DMS153 treated with DMSO at 0.1 percent for 48 hours (cell line): ENCODE results near the gene HOXC6.
A peak's percentile ranks its signal among the peaks of the same experiment; 100 is the strongest.

Experiments used
- DNase-seq: peaks from one replicate; lab custom pipeline; 2025; ENCODE audit not compliant: unreplicated experiment; lab: John Stamatoyannopoulos, UW

Gene HOXC6

DNA sequence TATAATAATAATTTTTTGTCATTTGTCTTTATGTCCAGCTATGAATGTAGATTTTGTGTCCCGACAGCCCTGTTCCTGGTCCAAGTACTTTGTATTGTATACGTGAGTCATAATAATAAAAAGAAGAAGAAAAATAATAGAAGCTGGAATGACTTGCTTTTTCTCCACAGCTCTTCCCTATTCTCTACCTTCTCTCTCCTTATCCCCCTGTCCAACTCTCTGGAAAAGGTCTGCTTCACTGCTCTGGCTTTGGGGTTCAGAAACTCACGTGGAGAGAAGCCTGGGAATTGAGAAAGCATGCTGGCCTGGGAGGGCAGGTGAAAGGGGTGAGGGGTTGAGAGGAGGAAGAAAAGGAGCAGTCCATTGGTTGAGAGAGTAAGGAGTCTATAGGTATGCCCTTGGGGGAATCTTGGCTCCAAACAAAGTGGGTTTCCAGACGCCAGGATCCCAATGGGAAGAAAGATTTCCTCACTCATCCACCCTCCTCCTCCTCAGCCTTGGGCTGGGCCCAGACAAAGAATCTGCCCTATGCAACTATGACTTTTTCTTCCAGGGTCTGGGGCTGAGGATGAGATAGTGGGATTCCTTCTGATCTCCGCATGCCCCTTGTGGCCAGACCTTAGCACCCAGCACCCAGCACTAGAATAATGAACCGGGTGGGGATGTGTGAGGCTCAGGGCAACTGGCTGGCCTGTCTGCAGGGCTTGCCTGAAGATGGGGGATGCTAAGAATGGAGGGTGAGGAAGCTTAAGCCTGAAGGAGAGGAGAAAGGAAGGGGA is 15.4 kb upstream of the HOXC6 start:
- DNase-seq: no peak

DNA sequence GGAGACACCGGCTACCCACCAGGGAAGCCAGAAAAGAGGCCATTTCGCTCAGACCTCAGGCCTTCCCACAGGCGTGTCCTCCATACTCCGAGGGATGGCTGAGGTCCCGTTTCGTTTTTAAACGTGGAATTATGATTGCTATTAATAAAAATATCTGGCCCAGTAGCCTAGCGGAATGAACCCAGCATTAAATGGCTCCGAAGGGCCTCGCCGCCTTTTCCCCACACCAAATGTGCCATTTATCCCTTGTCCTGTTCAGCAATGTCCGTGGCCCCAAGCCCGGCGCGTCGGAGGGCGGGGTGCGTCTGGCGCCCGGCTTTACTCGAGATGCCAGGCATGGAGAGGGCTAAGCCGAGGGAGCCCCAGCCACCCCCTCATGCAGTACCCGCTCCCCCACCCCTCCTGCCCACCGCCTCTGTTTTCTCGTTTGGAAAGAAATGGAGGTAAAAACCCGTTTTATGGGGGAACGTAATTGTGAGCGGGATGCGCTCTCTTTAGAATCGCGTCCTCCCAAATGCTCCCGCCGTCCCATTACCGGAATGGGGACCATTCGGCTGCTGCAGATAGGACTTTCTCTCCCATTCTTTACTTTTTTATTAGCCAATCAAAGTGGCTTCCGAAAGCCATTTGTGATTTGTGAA is 13.7 kb upstream of the HOXC6 start:
- DNase-seq: no peak

DNA sequence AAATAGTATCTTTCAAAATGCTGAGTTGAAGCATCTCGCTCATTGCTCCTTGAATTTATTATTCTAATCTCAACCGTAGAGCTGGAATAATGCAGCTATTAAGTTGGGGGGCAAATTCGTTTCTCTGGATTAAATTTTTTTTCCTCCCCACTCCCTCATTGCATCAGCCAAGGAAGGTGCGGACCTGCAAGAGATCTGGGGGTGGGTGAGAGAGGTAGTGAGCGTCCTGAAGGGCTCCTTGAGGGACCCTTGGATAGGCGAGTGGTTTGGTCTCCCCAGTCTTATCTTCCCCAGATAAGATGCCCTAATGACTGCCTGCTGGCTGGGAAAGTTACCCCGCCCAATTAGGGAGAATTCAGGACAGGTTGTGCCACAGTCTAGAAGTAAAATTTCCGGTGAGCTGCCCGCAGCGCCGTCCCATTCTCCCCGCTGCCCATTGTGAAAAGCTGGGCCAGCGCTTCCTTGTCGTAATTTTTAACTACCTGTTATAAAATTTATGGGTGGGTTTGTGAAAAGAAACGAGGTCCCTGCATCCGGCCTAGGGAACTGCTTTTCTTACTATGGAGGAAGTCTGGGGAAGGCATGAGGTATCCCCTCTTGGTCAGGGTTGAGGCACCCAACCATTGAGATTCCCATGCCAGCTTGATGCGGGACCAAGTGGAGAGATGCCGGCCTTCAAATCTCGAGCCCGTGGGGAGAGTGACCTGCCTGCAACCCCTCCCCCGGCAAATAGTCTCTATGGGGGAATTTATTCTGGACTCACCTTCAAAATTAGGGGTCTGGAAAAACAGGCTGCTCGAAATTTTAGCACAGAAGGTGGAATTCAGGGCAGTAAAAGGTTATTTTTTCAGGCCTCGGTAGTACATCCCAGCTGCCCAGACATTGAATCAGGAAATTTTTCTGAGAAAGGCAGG is 13.0 kb upstream of the HOXC6 start:
- DNase-seq: no peak

DNA sequence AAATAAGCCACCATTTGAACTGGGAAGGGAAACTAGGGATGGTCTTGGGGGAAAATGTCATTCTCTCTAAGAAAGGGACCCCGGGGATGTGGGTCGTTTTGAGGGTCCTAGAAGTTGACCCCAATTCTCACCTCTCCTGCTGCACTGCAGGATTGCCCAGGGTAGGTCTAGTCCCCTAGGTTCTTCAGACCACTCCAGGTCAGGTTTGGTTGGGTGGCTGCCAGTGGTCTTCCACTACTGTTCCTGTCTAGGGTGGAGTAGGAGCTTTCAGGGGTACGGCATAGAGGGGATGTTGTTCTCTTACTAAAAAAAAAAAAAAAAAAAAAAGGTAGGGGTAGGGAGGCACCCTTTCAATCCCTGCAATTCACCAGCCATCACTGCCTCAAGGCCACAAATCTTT is 12.2 kb upstream of the HOXC6 start:
- no peak for DNase-seq

DNA sequence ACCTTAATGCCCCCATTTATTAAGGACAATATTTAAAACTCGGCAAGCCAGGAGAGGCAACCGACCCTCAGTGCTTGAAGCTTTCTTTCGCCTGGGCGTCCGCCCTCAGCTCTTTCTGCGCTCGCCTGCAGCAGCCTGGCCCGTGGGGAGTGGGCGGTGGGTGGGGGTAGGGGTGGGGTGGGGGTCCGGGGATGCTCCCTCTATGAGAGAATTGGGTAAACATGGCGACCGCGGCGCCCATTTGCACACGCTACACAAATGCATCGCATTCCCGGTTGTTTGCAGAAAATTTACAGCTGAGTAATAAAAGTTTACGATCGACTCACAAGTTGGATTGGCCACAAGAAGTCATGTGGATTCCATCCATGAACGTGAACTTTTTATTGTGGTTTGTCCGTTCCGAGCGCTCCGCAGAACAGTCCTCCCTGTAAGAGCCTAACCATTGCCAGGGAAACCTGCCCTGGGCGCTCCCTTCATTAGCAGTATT is 11.7 kb upstream of the HOXC6 start:
- DNase-seq: no peak

DNA sequence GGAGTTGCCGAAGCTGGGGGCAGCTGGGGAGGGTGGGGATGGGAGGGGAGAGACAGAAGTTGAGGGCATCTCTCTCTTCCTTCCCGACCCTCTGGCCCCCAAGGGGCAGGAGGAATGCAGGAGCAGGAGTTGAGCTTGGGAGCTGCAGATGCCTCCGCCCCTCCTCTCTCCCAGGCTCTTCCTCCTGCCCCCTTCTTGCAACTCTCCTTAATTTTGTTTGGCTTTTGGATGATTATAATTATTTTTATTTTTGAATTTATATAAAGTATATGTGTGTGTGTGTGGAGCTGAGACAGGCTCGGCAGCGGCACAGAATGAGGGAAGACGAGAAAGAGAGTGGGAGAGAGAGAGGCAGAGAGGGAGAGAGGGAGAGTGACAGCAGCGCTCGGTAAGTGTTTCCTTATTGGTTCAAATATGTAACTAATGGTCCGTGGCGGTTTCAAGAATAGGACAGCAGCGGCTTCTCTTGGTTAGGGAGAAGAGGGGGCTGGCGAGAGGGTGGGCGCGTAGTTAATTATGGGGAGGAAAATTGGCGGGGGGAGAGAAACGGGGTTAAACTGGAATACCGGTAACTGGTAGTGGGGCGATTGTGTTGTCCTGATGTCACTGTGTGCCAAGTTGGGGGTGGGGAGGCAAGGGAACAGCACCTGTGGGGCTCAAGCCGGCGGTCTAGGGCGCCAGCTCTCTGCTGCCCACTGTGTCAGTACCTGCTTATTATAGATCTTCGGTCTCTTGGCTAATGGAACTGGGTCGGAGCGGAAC is 11.0 kb upstream of the HOXC6 start:
- DNase-seq: peak; percentile 65

DNA sequence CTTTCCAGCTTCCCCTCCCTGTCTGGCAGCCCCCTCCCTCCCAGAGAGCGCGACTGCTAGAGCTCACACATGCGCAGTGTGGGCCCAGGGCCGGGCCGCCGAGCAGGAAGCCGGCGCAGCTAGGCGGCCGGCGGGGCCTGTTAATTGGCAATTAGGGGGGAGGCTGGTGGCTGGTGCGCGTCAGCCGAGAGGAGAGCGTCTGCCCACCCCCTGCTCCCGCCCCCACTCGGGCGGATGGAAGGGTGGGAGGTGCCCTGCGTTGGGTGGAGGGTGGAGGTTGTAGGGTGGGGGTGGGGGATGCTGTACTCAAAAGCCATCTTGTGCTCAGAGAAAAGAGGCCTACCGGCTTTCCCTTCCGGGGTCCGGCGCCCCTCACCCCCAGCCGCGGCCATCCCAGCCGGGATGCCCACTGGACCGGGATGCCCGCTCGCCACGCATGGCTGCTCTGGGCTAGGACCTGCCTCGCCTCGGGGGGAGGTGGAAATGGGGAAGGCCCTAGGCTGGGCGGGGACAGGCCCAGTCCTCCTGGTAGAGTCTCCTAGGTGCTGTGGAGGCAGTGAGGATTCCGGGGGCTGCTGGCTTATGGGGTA is 10.3 kb upstream of the HOXC6 start:
- peak; percentile 65 for DNase-seq

DNA sequence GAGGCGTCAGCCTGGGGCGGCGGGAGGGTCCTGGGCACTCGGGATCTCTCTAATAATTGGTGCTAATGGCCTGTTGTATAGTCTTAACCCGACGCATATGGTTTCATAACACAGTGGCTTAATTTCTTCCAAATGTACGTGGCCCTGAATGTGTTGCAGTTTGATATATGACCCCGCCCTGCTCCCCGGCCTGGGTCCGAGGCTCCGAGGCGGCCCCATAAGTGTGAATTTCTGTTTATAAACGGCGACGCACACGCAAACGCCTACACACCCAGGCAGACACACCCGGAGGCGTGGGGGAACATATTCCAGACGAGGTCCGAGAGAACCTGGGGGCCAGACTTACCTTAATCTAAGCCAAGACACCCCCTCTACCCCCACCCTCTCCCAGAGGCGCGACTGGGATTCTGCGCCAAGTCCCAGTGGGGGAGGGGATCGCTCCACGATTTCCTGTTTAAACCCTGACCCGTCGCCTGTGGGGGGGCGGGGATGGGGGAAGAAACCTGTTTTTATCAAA is 9.7 kb upstream of the HOXC6 start:
- no peak for DNase-seq

DNA sequence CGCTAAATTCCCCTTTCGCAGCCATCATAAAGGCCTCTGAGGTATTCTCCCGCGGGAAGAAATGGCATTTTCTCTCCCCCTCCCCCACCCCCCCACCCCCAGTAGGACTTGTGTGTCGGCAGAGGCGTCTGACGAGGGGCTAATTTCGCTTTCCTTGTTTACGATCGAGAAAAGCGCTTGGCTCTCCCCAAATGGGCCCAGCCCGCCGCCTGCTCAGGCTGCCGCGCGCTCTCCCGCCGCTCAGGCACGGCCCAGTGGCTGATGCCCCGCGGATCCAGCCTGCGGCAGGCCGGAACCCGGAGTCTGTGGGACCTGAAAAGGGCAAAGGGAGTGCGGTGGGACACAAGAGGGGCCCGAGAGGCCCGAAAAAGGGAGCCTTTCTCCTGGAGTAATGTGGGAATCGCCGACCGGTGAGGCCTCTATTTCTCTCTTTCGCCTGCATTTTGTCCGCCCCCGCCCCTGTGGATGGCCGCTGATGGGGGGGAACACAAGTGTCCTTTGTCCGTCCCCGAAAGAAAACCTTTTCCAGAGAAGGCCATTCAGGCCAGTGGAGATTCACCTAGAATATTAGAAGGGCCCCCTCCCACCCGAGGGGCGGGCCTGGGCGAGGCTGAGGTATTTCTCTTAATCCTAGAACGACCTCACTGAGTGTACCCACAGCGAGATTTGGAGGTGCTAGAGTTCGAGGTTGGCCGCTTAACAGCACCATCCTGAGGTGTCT is 9.0 kb upstream of the HOXC6 start:
- DNase-seq: no peak

DNA sequence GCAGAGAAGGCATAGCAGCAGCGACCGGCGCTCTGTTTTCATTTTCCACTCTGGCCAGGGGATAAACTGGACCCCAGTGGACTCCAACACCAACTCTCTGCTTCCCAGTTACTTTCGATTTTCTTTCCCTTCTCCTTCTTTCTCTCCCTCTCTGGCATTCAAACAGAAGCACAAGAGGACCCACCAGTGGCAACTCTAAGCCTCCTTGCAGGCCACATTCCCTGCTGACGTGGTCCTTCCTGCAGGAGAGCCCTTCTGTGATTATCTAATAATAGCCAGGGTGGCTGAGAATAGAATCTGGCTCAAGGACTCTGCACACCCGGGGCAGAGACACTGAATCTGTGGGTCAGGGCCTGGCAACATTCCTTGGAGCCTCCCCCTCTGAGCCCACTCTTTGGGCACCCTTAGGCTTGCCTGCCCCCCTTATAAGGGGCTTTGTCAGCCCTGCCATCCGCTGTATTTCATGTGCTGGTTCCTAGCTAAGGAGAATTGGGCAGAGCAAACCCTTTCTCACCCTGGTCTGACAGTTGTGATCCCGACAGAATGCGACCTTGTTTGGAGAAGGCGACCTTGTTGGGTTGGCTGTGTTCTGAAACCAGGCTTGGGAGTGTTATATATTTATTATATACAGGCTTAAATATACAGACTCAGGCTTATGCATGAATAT is 8.2 kb upstream of the HOXC6 start:
- DNase-seq: no peak

DNA sequence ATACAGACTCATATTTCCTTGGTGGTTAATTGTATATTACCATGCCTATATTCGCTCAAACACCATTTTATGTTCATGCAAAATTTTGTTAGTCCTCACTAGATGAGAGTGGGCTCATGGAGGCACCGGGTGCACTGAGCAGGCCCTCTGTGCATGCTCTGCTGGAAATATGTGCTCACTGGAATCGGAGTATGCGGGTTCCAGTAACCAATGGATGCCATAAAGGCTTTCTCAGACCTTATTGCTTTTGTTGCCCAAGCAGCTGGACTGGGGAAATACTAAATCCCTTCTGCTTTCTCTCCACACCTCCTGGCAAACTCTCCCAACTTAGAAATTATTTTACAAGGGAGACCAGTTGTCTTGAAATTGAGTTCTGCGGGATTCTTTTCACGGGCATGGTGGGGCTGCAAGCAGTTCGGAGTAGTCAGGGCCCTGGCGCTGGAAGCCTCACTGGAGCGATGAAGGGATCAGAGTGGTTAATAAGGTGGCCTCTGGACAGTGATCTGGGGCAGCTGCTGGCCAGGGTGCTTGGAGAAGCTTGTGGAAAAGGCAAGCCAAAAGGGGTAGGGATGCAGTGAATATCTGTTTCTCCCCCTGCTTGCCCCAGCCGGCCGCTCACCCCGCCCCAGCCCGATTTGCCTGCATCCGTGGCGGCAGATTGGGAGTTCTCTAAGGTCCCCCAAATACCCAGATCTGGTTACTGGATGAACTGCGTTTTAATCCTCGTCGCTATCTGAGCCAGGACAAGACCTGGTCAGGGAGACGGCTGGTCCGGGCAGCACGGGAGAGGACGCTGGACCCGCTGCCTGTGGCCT is 7.4 kb upstream of the HOXC6 start:
- no peak for DNase-seq

DNA sequence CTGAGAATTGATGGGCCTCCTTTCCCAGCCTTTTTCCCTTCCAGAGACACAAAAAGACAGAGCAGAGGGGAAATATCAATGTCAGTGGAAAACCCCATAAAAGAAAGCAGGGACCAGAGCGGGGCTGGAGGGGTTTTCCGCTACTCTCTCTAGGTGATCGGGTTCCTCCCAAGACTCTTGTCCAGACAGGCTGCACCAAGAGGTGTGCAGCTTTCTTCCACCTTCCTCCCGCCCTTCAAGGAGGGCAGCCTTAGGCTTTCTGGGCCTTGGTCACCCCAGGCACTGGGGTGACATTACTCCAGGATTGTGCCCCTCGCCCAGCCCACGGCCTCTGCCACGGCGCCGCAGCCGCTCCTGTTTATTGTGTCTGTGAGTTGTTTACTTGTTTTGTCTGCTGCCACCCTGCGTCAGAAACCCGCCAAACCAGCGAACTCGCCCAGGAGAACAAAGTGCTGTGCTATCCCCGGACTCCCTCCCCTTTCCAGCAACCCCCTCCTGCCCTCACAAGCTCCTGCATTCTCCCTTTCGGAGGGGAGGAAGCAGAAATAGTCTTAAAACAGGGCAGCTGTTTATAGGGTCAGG is 6.7 kb upstream of the HOXC6 start:
- DNase-seq: no peak

DNA sequence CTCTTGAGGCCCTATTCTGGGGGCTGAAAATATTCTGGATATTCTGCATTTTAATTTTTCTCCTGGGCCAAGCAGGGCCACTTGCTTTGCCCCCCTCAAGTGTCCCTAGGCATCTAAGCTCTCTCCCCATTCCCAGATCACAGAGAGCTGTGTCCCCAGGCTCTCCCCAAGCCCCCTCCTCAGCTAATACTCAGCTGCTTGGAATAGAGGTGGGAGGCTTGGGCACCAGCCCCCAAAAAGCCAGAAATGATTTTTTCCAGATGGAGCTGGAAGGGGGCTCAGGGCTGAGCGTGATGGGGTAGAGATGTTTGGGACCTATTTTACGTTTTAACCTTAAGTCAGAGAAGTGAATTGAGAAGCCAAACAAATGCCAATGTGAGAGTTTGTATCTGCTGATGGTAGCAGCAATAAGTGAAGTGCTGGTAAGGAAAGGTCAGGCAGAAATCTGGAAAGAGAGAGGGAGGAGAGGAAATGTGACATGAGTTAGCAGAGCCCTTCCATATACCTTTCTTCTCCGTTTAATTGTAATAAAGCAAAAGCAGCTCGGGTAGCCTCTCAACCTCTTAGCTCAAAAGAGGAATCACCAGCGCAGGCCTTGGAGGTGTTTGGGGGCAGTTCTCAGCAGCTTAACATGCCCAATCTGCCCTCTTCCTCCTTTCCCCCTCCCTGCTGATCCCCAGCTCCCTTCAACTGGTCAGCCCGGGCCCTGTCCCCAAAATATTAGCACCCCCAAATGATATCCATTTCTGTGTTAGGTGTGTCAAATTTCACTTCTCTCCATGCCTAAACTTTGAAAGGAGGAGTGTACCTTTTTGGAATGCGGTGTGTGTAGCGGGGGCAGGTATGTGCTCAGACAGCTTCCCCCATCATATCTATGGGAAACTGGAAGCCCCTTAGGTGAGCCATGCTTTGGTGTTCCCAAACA is 5.0 kb upstream of the HOXC6 start:
- no peak for DNase-seq

DNA sequence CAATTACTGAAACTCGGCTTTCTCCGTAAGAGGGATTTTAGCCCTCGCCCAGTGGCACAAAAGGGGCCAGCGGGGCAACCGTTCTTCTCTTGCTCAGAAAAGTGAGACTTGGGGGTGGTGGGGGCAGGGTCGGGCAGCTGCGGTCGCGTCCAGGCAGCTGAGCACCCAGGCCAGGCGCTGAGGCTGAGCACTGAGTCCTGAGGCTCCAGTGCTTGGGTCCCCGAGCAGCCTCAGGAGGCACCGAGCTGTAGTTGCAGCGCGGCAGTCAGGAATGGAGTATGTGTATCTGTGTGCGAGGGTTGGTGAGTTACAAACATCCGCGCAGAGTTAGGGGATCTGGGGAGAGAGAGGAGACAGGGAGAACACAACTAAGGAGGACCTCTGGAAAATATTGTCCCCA is 4.1 kb upstream of the HOXC6 start:
- DNase-seq: no peak

DNA sequence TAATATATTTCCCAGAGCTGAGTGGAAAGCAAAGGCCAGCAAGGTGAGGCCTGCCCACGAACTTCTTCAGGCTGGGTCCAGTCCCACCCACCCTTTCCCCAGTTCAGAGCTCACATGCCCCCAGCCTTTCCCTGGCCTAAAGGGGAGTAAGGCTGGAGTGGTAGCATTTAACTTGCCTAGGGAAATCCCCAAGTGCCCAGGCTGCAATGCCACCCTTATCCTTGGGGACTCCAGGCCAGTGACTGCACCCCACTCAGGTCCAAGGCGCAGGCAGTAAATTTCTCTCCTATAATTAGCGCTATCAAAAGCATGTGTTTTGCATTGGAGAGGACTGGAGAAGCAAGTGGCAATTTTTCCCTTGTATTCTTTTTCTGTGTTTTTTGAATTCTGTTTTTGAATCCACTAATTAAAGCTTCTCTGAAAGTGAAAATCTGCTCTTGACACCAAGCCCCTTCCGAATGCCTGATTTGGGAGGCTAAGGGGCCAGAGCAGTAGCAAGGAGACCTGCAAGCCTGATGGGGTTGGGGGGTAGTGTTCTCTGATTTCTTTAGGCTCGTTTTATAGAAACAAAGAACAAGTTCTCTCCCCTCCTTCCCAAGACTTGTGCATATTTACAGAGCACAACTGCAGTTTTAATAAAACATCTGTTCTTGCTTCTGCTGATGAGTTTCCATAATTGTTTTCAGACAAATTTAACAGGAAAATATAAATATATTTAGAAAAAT is 3.5 kb upstream of the HOXC6 start:
- no peak for DNase-seq
